Cerebellar cortex (tissue), 1 donor: ENCODE results near the gene PYDC2.

Source experiments
- DNase-seq: peaks from one replicate; pipeline ENCODE4 v3.0.0-alpha.2; 2015; ENCODE audit warnings: low spot score

PYDC2 gene

DNA sequence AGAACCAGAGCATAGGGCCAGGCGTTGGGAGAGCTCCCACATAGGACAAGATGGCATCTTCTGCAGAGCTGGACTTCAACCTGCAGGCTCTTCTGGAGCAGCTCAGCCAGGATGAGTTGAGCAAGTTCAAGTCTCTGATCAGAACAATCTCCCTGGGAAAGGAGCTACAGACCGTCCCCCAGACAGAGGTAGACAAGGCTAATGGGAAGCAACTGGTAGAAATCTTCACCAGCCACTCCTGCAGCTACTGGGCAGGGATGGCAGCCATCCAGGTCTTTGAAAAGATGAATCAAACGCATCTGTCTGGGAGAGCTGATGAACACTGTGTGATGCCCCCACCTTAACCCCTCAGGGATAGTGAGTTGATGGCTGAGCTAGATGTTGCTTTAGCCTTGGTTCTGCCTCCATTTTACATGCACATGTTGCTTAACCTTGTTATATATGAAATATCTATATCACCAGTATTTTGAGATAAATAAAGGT is at the start of gene PYDC2:
TSS of gene PYDC2 (plus strand) at position 51 of the 483 bp plus-strand sequence. CDS start at position 51, 0 bp downstream.
- DNase-seq: no peak

DNA sequence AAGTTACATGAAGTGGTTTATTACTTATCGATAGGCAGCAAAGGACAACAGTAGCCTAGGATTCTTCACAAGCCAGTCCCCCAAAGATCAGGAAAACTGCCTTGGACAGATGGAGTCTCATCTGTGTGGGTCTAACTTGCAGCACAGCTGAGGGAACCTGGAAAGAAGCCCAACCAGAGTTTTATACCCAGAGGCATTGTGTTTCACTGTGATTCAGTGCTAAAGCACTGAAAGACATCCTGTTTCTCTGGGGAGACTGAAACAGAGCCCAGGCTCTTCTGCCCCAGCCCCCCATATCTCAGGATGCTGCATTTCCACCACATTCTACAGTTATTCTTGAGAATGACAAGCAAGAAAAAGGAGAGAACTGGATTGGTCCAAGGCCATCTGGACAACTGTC is 48.2 kb upstream of the PYDC2 start:
- no peak for DNase-seq

DNA sequence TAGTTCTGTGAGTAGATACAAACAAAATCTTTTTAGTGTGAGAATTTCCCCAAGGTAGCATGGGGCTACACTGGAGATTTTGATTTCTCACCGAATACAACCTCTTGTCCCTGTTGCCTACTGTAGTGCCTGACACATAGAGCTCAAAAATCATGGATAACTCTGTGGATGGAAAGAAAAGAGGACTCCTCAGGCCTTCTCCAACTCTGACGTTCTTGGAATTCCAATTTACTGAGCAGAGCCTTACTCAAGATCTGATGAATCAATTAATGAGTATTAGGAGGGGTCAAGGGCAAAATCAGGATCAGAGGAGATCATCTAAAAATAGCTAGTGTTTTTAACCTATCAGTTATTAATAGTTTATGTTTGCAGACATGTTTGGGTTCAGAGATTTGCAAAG is 46.7 kb upstream of the PYDC2 start:
- no peak for DNase-seq

DNA sequence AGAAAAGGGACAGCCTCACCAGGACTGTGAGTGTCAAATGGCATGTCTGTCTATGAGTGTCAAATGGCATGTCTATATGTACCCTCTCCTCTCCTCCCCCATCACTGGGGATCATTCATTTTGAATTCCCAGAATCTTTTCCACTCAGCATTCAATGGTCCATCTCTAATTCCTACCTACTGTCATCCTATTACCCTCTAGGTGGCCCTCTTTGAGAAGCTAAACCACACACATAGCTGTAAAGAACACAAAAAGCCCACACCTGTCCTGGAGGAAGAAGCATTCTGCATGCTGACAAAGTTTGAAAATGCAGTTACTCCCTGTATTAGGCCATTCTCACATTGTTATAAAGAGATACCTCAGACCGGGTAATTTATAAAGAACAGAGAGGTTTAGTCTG is 46.2 kb upstream of the PYDC2 start:
- no peak for DNase-seq

DNA sequence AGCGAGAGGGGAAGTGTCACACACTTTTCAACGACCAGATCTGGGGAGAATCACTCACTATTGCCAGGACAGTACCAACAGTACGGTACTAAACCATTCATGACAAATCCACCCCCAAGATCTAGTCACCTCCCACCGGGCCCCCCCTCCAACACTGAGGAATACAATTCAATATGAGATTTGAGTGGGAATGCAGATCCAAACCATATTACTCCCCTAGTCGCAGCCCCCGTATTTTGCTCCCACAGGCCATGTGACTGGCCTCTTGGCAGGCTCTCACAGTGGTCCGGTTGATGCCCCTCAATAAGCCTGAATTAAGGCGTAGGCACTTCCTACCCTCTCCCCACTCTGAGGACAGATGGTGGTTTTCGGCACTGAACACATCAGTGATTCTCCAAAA is 45.4 kb upstream of the PYDC2 start:
- no peak for DNase-seq

DNA sequence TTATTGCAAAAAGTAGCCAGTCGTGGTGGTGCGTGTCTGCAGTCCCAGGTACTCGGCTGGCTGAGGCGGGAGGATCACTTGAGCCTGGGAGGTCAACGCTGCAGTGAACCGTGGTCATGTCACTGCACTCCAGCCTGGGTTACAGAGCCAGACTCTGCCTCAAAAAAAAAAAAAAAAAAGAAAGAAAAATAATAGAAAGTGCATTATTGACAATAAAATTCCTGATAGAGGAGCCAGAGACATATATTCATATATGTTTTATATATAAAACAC is 43.6 kb upstream of the PYDC2 start:
- DNase-seq: no peak

DNA sequence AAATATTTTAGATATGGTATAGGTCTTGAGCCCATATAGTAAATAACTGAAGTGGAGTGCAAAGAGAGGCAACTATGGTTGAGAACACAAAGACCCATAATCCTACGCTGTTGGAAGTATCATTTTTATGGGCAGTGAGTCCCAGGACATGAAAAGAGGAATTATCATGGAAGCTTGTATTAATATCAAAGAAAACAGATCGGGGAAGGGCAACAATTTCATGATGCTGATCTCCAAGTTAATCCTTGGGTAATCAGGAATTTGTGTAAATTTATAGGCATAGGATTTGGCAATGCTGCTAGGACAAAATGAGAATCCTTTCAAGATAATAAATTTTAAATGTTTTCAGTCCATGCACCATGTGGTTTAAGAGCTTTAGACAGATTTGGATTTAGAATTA is 40.2 kb upstream of the PYDC2 start:
- DNase-seq: no peak

DNA sequence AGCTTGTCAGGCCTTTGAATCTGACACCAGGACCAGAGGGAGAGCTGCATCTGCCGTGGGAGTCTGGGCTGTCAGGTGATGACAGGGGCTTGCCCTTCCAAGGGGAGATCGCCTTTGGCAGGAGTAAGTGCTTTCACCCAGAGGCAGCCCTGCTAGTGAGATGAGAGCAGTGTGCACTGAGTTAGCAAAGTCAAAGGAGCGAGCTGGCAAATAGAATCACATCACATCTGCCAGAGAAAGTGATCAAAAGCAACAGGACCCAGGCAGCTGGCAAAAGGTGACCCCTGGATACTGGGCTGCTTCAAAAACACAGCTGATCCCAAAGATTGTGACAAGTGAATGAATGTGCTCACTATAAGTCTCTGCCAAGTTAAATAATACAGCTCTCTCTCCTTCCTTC is 36.1 kb upstream of the PYDC2 start:
- DNase-seq: no peak

DNA sequence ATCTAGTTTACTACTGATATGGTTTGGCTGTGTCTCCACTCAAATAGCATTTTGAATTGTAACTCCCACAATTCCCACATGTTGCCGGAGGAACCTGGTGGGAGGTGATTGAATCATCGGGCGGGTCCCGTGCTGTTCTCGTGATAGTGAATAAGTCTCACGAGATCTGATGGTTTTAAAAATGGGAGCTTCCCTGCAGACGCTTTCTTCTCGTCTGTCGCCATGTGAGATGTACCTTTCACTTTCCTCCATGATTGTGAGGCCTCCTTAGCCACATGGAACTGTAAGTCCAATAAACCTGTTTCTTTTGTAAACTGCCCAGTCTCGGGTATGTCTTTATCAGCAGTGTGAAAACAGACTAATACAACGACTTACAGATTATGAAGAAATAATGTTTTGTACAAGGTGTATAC is 35.6 kb upstream of the PYDC2 start:
- no peak for DNase-seq

DNA sequence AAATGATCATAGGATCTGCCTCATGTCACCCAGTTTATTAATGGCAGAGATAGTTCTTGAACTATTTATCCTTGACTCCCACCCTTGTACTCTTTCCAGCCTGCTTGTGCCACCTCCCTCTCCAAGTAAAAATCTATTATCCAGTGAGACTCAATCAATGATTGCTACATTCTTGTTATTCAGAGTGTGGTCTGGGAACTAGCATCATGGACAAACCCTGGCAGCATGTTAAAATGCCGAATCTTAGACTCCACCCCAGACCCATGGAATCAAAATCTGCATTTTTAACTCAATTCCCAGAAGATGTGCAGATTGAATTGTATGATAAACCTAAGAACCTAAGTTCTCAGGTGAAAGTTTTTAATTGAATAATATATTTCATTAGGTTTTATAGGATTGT is 34.7 kb upstream of the PYDC2 start:
- no peak for DNase-seq

DNA sequence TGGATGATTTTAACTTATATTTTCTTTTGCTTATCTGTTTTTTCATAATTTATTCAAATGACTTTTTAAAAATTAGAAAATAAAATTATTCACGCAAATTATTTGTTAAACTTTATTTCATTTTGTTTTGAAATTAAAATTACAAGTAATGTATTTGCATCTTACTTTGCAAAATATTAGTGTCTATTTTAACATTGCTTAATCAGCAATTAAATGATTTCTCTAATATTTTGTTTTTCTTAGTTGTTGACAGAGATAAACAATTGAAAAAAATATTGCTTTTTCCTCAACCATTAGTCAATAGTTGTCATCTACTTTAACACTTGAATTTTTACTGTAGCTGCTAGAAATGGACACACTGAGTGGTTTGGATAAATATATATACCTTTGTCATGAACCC is 32.8 kb upstream of the PYDC2 start:
- DNase-seq: no peak

DNA sequence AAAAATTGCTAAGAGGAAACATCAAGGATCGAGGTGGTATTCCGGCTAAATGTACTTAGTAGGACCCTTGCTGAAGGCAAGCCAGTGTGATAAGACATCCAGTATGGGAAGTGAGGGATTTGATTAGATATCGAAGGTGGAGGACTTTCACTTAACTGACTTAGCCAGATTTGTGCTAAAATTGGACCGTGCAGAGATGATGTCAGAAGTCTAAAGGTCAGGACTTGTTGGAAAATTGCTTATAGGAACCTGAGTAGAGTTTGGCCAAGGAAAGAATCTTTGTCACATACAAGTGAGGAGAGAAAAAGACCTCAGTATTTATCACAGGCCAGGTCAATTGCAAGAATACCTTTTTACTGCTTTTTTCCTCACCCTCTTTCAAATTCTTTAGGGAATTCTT is 30.9 kb upstream of the PYDC2 start:
- no peak for DNase-seq

DNA sequence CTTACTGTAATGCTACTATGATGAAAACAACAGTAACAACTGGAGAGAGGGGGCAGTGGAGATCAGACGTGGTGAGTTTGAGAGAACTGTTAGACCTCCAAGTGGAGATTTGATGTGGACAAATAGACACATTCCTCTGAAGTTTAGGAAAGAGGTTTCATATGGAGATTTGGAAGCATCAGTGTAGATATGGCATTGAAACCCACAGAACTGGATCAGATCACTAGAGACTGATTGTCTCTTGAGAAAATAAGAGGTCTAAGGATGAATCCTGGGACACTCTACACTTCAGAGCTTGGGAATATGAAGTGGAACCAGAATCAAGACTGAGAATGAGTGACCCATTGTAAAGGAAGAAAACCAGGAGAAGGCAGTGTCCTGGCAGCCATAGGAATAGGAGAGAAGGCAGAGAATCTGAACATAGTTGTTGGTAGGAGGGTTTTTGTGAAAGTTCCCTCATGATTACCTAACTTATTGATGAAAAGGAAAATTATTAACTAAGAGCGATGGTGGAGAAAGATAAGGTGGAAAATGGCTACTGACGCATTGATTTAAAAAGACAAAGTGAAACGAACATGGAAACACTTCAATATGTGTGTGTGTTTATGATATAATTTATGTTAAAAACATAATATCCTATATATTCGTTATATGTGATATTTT is 29.7 kb upstream of the PYDC2 start:
- no peak for DNase-seq

DNA sequence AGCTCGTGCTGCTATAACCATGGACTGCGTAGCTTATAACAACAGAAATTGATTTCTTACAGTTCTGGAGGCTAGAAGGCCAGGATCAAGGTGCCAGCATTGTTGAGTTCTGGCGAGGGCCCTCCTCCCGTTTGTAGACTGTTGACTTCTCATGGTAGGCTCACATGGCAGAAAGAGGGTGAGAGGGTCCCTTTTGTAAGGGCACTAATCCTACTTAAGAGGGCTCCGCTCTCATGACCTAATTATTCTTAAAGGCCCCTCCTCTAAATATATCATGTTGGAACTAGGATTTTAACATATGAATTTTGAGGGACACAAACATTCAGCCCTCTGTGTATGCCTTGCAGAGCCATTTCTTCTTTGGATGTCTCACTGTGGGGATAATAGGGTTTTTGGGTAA is 28.8 kb upstream of the PYDC2 start:
- DNase-seq: no peak

DNA sequence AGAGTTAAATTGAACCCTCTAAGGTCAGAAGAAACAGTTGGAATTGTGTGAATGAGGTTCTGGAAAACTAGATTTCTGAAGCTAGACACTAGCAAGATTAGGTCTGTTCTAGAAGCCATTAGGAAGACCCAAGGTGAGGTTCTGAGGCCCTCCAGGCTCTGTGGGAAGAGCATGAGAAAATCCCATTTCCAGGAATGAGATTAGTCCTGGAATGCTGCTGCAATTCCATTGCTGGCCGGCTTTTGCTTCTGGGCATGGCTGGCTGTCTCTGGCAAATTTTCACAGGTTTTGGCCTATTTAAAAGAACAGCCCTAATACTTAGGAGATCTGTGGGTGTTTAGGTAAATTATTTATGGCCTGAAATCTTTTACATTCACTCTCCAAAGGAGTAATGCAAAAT is 26.9 kb upstream of the PYDC2 start:
- no peak for DNase-seq

DNA sequence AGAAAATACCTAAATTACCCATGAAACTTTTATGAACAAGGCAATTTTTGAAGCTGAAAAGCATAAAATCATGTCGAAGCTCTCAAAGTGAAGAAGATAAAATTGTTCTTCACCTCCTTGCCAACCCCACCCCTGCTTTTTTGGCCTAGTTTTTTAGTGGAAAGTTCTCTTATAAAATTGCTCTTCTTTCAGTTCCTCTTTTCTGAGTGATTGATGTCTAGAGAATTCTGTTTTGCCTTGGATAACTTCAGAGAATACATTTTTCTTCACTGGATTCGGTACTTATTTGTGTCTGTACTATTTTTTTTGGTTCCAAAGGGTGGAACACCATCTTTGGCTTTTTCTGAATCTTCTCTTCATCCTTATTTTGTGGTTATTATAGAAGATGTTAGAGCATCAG is 25.0 kb upstream of the PYDC2 start:
- no peak for DNase-seq

DNA sequence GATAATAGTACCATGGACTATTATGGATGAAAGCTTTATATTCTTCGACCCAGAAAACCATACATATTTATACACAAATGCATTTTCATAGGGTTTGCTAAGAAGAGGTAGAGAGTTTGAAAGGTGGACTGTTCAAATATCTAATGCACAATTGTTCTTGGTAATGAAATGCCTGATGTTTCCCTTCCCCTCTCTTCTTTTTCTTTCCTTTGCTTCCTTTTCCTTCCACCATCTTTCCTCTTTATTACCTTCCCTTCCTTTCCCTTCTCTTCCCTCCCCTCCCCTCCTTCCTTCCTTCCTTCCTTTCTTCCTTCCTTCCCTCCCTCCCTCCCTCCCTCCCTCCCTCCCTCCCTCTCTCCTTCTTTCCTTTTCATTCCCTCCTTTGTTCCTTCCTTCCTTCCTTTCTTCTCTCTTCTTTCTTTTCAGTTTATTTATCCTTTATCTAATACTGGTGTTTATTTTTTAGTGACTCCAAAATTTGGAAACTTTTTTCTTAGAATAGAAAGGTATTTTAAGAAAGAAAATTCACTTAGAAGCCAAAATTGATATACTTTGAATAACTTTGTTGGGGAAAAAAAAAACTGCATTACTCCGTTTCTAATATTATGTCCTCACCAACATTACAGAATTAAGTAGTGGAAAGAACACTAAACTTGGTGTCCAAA is 22.7 kb upstream of the PYDC2 start:
- DNase-seq: no peak

DNA sequence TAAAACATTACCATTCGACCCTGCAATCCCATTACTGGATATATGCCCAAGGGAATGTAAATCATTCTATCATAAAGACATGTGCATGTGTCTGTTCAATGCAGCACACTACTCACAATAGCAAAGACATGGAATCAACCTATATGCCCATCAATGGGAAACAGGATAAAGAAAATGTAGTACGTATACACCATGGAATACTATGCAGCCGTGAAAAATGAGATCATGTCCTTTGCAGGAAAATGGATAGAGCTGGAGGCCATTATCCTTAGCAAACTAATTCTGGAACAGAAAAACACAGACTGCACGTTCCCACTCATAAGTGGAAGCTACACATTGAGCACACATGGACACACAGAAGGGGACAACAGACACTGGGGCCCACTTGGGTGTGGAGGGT is 20.4 kb upstream of the PYDC2 start:
- DNase-seq: no peak

DNA sequence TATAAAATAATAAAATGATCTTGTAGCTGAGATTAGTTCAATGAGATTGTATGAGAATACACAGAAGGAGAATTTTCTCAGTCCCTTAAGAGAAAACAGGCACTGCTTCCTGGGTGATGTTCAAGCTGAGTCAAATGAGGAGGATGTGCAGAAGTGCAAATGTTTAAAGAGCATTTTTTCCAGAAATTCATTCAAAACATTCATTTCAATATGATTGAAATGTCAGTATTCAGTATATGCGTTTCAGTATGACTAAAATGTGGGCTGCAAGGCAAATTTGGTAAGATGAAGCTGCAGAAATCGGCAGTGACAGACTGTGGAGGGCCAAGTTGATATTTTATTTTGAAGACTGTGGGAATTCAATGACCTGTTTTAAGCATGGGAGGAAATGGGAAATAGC is 19.3 kb upstream of the PYDC2 start:
- no peak for DNase-seq

DNA sequence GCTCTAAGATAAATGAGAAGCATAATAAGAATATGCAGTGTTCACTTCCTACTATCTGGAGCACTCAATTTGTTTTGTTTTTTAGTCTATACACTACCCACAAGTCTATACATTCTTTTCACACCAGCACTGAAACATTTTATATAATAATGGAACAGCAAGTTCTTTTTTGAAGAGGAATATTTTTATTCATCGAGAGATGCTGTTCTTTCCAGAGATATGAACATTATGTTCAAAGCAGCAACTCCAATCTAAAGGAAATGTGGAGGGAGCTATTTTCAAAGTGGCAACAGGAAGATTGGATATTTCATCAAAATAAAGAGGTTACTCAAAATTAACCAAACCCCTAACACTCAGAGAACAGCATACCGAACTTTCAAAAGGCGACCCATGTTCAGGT is 16.4 kb upstream of the PYDC2 start:
- no peak for DNase-seq

DNA sequence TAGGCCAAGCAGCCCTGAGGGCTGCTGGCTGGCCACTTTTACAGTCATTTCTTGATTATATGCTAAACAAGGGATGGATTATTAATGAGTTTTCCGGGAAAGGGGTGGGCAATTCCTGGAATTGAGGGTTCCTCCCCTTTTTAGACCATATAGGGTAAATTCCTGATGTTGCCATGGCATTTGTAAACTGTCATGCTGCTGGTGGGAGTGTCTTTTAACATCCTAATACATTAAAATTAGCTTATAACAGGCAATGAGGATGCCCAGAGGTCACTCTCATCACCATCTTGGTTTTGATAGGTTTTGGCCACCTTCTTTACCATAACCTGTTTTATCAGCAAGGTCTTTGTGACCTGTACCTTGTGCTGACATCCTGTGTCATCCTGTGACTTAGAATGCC is 11.7 kb upstream of the PYDC2 start:
- DNase-seq: no peak

DNA sequence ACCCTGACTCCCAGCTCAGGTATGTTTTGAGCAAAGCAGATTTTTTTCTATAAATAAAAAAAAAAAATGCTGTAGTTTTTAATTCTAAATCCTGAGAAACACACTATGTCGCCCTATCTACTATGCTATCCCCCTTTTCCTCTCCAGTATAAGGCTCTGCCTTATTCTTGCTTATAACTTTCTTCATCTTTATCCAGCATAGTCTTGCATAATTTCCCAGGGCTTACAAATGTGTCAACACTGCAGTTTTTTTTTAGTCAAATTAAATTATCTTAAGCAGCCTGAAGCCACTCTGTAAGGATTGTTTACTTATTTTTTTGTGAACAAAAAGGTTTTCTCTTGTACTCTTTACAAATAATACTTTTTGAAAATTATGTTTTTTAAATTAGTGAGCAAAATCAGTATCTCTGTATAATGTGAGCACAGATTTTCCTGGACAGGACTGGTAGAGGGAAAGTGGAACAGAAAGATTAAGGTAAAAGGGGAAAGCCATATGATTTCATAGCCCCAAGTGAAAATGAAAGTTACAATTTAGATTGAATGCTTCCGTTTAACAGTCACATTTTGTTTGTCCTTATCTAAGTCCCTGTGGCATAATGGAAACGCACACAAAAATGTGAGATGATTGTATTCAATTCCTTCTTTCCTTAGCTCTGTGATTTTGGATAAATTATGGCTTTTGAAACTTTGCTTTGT is 5.6 kb upstream of the PYDC2 start:
- DNase-seq: no peak

DNA sequence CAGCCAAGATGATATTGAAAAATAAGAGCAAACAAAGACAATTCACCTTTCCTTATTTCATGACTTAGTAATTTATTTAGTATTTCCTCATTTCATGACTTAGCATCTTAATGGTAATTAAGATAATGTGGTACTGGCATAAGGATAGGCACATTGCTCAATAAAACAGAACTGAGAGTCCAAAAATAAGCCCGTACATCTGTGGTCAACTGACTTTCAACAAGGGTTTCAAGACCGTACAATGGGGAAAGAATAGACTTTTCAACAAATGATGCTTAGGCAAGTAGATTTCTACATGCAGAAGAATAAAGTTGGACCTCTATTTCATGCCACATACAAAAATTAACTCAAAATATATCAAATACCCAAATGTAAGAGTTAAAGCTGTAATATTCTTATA is 603 bp upstream of the PYDC2 start:
- DNase-seq: no peak

DNA sequence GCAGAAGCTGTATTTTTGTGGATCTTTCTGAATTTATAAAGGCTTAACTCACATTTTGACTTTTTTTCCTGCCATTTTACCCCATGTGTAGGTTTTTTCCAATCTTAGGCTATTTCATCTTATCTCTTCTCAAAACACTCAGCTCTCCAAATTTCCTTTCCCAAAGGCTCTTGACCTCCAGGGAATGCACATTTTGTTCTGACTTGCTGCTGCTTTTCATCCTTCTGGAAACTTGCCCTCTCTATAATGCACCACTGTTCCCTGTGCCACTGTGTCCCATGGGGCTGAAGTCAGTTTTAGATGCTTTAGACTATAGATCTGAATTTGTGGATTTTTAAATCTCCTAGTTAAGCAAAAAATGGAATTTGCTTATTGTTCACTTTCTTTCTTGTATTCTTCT is 9.1 kb downstream of the PYDC2 start:
- DNase-seq: no peak
